GM23248 (cell line): ENCODE results near the gene SCNN1A.

Experiments used
- EZH2 ChIP-seq: fragments of 200-600 bp; sonication (generic); IDR thresholded peaks from 2 replicates; pipeline ENCODE4 v1.6.1; 2018; ENCODE audit warnings: antibody characterized with exemption, mild to moderate bottlenecking; ENCODE audit not compliant: insufficient read depth, poor library complexity, severe bottlenecking
- EZH2phosphoT487 ChIP-seq: fragments of 200-600 bp; sonication (generic); IDR thresholded peaks from 2 replicates; pipeline ENCODE4 v1.6.1; 2018; ENCODE audit warnings: antibody characterized with exemption, moderate library complexity, mild to moderate bottlenecking, low read depth; ENCODE audit not compliant: insufficient read depth

DNA sequence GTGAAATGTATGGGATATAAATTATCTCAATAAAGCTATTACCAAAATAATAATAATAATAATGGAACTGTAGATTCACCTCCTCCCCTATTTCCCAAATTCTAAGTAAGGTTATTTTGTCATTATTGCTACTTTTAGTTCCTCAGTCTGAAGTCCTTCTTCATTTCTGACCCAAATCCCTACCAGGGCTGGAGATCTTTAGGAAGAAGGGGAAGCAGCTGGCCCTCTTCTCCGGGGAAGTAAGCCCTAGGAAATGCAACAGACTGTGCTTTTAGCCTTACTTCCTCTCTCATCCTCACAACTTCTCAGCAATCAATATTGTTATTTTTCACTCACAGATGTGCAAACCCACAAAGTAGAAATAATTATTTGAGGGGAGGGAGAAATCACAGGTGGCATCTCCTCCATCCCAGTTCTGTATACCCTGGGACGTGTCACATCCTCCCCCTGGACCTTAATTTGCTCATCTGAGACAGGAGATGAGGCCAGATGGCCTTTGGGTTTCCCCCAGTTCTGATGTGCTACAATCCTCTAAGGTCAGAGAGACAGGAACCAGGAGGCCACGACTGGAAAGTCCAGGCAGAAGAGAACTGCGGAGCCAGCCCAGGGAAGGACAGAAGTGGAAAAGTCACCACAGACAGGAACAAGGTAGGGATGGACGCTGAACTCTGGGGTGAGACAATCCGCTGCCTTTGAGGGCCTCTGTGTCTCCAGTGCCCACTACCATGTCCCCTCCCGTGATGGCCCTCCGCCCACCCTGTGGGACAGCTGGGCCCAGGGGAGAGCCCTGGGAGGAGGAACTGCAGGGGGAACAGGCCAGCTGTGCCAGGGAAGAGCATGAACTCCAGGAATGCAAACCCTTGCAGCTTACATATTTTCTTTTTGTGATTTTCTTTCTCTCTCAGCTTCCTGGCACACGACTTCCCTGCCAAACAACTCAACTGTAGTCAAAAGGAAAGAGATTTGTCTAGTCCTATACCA lies 22.9 kb downstream of the SCNN1A start:
- TF ChIP-seq EZH2 (no peak), EZH2phosphoT487 (no peak)
